ENCODE results near the gene ZDHHC1.

The ZDHHC1 gene, protein sequence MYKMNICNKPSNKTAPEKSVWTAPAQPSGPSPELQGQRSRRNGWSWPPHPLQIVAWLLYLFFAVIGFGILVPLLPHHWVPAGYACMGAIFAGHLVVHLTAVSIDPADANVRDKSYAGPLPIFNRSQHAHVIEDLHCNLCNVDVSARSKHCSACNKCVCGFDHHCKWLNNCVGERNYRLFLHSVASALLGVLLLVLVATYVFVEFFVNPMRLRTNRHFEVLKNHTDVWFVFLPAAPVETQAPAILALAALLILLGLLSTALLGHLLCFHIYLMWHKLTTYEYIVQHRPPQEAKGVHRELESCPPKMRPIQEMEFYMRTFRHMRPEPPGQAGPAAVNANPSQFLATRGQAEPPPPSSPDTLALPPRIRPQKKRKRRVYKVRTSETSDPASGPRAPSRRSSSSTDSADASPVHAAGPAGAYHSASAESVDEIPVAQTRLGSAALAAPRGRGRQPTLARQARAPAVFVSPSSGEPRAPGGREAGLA

GRCh38 chr16:67415872-67416793 is at the start of gene ZDHHC1:
TSS of gene ZDHHC1 (minus strand) at chr16:67416477. CDS start at chr16:67407775, 8,702 bp downstream.
- peak; percentile 43 for DNase-seq

DNA sequence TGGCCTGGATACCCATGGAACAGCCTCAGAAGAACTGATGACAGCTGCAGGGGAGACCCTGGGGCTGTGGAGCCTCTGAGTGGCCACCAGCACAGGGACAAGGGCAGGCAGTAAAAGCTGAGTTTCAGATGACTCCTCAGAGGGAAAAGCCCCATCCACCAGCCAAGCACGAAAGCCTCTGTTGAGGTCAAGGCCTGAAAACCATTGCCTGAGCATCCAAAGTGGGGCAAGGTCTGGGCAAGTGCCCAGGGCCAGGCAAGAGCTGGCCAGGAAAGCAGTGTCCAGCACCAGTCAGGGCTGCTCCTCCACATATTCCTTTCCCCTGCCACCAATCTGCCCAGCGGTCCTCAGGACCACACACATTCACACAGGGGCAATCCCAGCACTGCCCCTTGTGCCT is 48.3 kb upstream of the ZDHHC1 start:
- DNase-seq, result no peak

DNA sequence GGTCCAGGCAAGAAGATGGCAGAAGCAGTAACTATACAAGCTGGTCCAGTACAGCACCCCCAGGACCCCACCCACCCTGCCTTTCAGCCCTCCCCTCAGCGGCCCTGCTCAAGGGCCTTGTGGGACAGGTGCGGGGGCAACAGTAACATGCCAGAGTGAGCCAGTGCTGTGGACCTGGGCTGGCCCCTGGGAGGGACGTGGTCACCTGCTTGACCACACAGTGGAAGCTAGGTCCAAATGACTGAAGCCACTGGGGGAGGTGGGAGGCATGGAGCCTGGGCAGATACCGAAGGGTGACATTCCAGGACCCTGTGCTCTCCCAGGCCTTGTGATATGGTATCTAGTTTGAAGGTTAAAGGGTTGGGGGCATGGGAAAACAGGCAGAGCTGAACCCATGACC is 47.4 kb upstream of the ZDHHC1 start:
- no peak for DNase-seq

GRCh38 chr16:67463059-67463458 is 46.8 kb upstream of the ZDHHC1 start:
- no peak for DNase-seq

- no peak for DNase-seq
Observed at GRCh38 chr16:67462279-67462655, 46.0 kb upstream of the ZDHHC1 start.

GRCh38 chr16:67461600-67462278 is 45.5 kb upstream of the ZDHHC1 start:
- DNase-seq, result no peak

- no peak for DNase-seq
Observed at GRCh38 chr16:67460961-67461360, 44.7 kb upstream of the ZDHHC1 start.

GRCh38 chr16:67460168-67460567 is 43.9 kb upstream of the ZDHHC1 start:
- DNase-seq, result no peak

- no peak for DNase-seq
Observed at GRCh38 chr16:67459861-67460150, 43.5 kb upstream of the ZDHHC1 start.

DNA sequence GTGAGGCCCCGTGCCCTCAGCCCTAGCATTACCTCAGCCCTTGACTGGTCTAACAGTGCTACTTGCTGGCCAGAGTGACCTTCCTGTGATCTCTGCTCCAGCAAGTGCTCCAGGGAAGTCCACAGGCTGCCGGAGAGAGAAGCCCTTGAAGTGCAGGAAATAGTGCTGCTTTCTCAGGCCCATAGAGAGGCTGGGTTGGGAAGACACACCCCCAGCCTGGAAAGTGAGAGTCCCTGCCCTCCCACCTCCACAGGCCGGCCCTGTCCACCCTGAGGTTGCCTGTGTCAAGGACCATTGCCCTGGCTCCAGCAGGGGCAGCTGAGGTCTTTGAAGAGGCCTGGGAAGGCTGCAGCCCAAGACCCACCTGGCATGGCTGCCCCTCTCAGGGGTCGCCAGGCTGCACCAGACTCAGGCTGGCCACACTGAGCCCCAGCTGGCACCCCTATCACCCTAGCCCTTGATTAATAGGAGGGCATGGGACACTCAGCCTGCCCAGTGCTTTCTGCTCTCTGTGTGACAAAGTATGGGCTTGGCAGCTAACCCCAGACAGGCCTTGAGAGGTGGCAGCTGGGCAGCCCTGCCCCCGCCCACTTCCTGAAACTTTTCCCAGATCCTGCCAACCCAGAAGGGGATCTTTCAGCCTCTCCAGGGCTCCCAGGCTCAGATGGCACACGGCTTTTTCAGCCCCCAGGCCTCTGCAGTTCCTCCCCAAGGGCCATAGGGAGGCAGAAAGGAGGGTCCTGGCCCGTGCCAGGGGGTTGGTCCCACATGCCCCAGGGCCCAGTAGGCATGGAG is 43.0 kb upstream of the ZDHHC1 start:
- DNase-seq, result no peak

DNA sequence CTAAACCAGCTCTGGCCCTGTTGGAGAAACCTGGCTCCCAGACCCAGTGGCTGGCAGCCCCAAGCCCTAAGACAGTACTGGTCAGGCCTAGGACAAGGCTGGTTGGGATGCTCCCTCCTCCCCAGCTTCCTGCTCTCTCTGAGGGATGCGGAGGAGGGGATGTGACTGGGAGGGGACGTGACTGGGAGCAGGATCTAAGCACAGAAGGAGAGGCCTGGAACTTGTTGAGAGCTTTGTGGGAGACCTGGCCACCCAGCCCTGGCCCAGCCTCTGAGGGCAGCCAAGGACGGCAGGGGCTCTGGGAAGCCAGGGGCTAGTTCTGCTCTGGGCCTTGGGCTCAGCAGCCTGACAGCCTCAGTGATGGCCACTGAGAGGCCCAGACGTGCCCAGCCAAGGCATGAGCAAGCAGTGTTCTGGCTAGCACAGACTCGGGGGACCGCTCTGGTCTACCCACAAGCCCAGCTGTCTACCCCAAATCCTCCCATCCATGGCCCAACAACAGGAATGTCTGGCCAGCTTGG is 41.9 kb upstream of the ZDHHC1 start:
- DNase-seq, result no peak

DNA sequence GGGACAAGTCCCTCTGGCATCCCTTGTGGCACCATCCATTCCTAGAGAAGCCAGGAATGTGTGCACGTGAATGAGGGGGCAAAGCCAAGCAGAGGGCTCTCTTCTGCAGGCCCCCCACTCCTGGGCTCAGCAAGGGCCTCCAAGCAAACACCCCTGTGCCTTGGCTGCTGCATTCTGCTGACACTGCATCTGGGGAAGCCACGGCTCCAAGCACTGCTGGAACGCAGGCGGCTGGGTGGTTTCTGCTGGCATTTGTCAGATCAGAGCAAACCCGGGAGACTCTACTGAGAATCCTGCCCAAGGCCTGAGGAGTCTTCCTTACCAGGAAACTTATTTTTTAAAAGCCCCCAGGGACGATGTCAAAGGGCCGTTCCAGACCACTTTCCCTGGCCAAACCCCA is 41.3 kb upstream of the ZDHHC1 start:
- DNase-seq, result no peak

GRCh38 chr16:67456391-67457081 is 40.3 kb upstream of the ZDHHC1 start:
- no peak for DNase-seq

- no peak for DNase-seq
Observed at GRCh38 chr16:67454852-67455251, 38.6 kb upstream of the ZDHHC1 start.

- no peak for DNase-seq
Observed at GRCh38 chr16:67454104-67454503, 37.8 kb upstream of the ZDHHC1 start.

DNA sequence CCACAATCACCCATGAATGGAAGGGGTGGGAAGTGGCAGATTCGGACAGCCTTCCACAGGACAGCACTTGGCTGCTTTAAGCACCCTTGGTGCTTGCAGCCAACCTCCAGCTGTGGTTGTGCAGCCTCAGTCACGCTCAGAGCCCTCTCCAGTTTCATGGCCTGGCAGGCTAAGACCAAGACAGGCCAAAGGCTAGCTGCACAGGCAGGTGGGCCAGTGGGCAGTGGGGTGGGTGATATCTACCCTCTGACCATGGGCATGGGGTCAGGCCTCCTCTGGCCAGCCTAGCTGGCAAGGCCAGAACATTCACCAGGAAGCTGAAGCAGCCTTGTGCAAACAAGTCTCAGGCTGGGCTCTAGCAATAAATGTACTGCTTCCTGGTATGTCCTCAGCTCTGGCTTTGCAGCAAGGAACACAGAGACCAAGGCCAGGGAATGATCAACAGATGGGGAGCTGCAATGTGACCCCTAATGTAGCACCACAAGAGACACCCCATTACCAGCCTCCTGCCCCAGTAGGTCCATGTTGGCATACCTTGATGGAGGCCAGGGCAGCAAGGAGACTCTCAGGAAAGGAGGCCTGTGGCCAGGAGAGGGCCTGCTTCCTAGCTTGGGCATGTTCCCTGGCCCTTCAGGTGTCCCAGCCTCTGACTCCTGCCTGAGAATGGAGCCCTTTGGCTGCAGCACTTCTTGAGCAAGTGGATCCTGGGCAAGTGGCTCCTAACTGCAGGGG is 35.6 kb upstream of the ZDHHC1 start:
- DNase-seq, result no peak

- no peak for DNase-seq
Observed at GRCh38 chr16:67451061-67451703, 34.9 kb upstream of the ZDHHC1 start.

DNA sequence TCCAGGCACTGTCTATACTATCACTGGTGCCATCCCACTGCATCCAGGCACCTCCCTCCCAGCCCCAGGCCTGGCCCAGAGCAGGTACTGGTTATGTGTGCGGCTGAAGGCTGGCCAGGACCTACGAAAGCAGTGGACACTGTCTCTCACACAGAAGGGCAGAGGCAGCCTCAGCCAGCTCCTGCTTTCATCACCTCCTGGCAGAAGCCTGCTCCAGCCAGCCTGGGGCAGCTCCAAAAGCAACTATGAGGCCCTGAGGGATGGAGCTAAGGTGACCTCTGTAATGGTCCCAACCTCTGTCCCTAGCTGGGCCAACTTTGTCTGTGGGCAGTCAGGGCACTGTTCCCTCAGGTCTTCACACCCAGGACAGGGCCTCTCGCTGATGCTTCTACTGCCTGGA is 33.5 kb upstream of the ZDHHC1 start:
- no peak for DNase-seq

DNA sequence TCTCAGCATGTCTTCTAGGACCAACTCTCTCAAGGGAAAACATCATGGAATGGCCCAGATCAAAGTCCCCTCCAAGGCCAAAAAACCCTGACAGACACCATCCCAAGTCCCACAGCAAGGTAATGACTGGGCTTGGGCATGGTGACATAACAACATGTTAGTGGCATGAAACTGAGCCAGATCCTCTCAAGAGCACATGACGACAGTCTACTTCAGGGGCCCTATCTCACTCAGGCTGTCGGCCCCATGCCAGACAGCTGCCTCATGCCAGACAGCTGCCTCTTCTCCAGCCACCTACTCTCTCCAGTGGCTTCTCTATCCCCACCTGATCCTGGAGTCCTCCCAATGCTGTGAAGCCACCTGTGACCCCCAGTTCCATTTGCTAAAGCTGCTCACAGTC is 33.1 kb upstream of the ZDHHC1 start:
- DNase-seq, result no peak

- DNase-seq, result no peak
Observed at GRCh38 chr16:67448580-67448979, 32.3 kb upstream of the ZDHHC1 start.

Measured in stimulated activated CD4-positive, alpha-beta T cell treated with anti-CD3 and anti-CD28 coated beads, Interleukin-1b, Interleukin-23, amount 100 ng/mL, for 48 hours (primary cell).